PFSK-1 (cell line): Measurements from ENCODE around the gene PALLD.

ENCODE experiments used
- POLR2AphosphoS5 ChIP-seq: IDR thresholded peaks from 2 replicates; pipeline ENCODE4 v1.6.1; 2012; ENCODE audit warnings: low read depth, mild to moderate bottlenecking, control low read depth, low read length, moderate library complexity
- REST ChIP-seq, 2 experiments: IDR thresholded peaks; 2 replicates each; pipeline versions ENCODE4 v1.6.1 to v1.8.0; 2011 to 2012; ENCODE audit warnings: low read depth in 2 of 2, low read length in 2 of 2, control low read depth in 1 of 2, inconsistent platforms in 1 of 2, mild to moderate bottlenecking in 1 of 2, moderate library complexity in 1 of 2; ENCODE audit not compliant: insufficient read depth in 1 of 2
- SIN3A ChIP-seq: IDR thresholded peaks from 2 replicates; pipeline ENCODE4 v1.6.1; 2012; ENCODE audit warnings: mild to moderate bottlenecking, low read length, moderate library complexity, borderline replicate concordance; ENCODE audit not compliant: insufficient read depth
- TAF1 ChIP-seq: IDR thresholded peaks from 2 replicates; pipeline ENCODE4 v1.6.1; 2012; ENCODE audit warnings: low read length, control low read depth, borderline replicate concordance; ENCODE audit not compliant: insufficient read depth

DNA sequence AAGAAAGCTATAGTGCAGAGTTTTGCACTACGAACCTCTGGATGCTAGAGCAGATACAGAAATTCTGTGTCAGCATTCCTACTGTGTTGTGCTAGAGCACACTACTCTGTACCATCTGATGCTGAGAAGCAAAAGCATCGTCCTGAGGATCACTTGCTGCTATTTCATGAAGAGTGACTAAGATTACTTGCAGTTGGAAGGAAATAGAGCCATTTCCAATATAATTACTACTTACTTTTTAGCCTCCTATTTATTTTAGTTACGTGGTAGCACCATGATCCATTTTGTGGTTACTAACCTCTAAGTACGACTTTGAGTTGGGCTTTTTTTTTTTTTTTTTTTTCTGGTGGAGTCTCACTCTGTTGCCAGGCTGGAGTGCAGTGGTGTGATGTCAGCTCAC is 226.7 kb downstream of the PALLD start:
- TF ChIP-seq TAF1 (no peak), POLR2AphosphoS5 (no peak), REST (IDR thresholded peaks at IDR 0.05; ENCODE audit: insufficient read depth in 1 of 2, low read depth in 2 of 2, low read length in 2 of 2) (no peak), SIN3A (no peak)
